Skeletal muscle satellite cell (primary cell): ENCODE results near the gene SORT1. TPM values are rescaled to one million over a fixed set of nuclear protein-coding genes. Genes with fewer than 3 reads are reported as not detected.
A peak's percentile ranks its signal among the peaks of the same experiment; 100 is the strongest.
"Not testable (repeated sequence)": the region's sequence is repeated elsewhere in the genome, so short reads cannot be mapped to it uniquely, and the experiment has no call there.

Experiments used
- H3K27me3 ChIP-seq: 2 replicates; pipeline ENCODE4 v1.7.0; 2013; ENCODE audit warnings: low read length; ENCODE audit not compliant: control insufficient read depth, insufficient read depth
- H3K36me3 ChIP-seq: 2 replicates; pipeline ENCODE4 v1.7.0; 2013; ENCODE audit warnings: mild to moderate bottlenecking, control low read depth, low read length; ENCODE audit not compliant: insufficient read depth
- H3K4me1 ChIP-seq: 2 replicates; pipeline ENCODE4 v1.7.0; 2013; ENCODE audit warnings: low read length; ENCODE audit not compliant: control insufficient read depth, insufficient read depth
- H3K4me2 ChIP-seq: 2 replicates; pipeline ENCODE4 v1.7.0; 2013; ENCODE audit warnings: mild to moderate bottlenecking, low read length
- H3K4me3 ChIP-seq: 2 replicates; pipeline ENCODE4 v1.7.0; 2013; ENCODE audit warnings: low read length
- H3K9ac ChIP-seq: 2 replicates; pipeline ENCODE4 v1.7.0; 2013; ENCODE audit warnings: mild to moderate bottlenecking, low read depth, low read length, moderate library complexity
- H3K9me3 ChIP-seq: replicated peaks from 2 replicates; pipeline ENCODE4 v1.7.0; 2013; ENCODE audit warnings: mild to moderate bottlenecking, control low read depth, low read length
- total RNA-seq: library from RNA; depleted of rRNA; stranded (reverse); fragments of >200 nt; gene quantifications from 2 replicates; pipeline ENCODE4 v1.2.3, GENCODE V29; 2012; rRNA removed

SORT1 gene
- total RNA-seq: 1.0 and 13.1 TPM in 2 replicates

GRCh38 chr1:109397581-109398342 lies at the start of gene SORT1:
TSS of gene SORT1 (minus strand) at chr1:109397918. CDS start at chr1:109397892, 26 bp downstream.
- H3K36me3 ChIP-seq: peaks cover 19% of the 10 kb centered on the region
- H3K9me3 ChIP-seq: no peaks in the 10 kb centered on the region
- peak within 1 kb of the TSS; percentile 81 for H3K4me3 ChIP-seq
- peak within 1 kb of the TSS; percentile 80 for H3K9ac ChIP-seq
- peak within 1 kb of the TSS; percentile 96 for H3K4me2 ChIP-seq
- H3K27me3 ChIP-seq: no peaks in the 10 kb centered on the region
- H3K4me1 ChIP-seq: peaks cover 51% of the 10 kb centered on the region

GRCh38 chr1:109445949-109446695 lies 48.4 kb upstream of the SORT1 start:
- Histone ChIP-seq H3K9ac (peak overlapping the region; percentile 38), H3K27me3 (peaks cover 30% of the 10 kb centered on the region), H3K4me2 (peak overlapping the region; percentile 34), H3K4me3 (peak overlapping the region; percentile 30)
- not testable (repeated sequence) for H3K36me3 ChIP-seq, H3K4me1 ChIP-seq, H3K9me3 ChIP-seq

DNA sequence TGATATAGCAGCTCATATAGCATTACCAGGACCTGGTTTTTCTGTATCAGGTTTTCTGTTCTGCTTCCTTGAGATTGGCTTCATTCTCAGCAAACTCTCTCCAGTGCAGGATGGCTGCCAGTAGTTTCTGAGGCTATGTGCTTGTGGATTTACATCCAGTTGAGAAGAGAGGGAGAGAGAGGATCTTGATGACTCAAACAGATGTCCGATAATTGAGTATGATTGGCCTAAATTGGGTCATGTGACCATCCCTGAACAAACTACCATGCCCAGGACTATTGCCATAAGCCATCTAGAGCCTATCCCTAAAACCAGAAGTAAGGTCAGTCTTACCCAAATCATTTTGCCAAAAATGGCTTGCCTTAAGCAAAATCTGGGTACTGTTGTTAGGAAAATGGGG lies 46.6 kb upstream of the SORT1 start:
- Histone ChIP-seq H3K9me3 (peaks cover 2% of the 10 kb centered on the region), H3K4me1 (peaks cover 21% of the 10 kb centered on the region), H3K27me3 (peaks cover 18% of the 10 kb centered on the region), H3K4me2 (no peak overlapping the region), H3K4me3 (no peak overlapping the region), H3K9ac (no peak overlapping the region), H3K36me3 (no peaks in the 10 kb centered on the region)

DNA sequence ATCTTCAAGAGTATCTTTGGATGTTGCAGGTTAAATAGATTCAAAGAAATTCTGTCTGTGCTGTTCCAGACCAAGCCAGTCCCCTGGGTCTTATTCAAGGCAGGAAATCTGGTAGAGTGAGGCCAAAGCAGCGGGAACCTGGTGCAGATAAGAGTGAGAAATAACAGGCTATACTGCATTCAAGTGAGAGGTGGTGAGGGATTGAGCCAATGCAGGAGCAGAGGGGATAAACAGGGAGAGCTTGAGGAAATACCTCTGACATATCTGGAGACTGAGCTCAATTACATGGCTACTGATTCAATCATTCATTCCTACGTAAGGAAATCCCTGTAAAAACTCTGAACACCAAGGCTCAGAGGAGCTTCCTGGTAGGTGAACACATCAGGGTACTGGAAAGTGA lies 45.8 kb upstream of the SORT1 start:
- Histone ChIP-seq H3K4me3 (no peak overlapping the region), H3K9ac (no peak overlapping the region), H3K36me3 (no peaks in the 10 kb centered on the region), H3K27me3 (peaks cover 16% of the 10 kb centered on the region), H3K9me3 (peaks cover 2% of the 10 kb centered on the region), H3K4me2 (no peak overlapping the region), H3K4me1 (peaks cover 28% of the 10 kb centered on the region)

- Histone ChIP-seq H3K9ac (peak overlapping the region; percentile 7), H3K4me1 (peaks cover 32% of the 10 kb centered on the region), H3K27me3 (peaks cover 15% of the 10 kb centered on the region), H3K4me3 (no peak overlapping the region), H3K9me3 (peaks cover 2% of the 10 kb centered on the region), H3K36me3 (no peaks in the 10 kb centered on the region), H3K4me2 (peak overlapping the region; percentile 44)
Measured at GRCh38 chr1:109441069-109441468, 43.4 kb upstream of the SORT1 start.

DNA sequence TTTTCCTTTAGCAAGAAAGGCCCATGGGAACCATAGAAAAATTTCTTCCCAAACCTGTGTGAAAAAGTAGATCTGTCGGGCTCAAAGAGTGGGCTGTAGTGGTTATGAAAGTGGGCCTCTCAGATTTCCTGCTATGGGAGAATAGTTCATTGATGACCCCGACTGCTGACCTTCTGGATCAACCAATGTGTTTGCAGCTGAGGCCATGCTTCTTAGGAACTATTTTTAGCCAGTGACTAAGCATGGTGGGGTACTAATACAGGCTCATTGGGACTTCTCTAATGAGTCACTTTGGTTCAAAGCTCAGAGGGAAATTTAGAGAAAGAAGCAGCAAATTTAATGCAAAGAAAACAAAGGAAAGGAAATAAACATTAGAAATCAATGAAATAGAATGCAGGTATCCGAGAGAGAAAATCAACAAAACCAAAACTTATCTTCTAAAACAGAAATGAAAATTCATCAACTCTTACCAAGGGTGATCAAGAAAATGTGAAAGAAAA lies 41.1 kb upstream of the SORT1 start:
- Histone ChIP-seq H3K9ac (peak overlapping the region; percentile 45), H3K4me3 (peak overlapping the region; percentile 33), H3K27me3 (no peaks in the 10 kb centered on the region), H3K9me3 (peaks cover 2% of the 10 kb centered on the region), H3K4me2 (peak overlapping the region; percentile 58), H3K36me3 (no peaks in the 10 kb centered on the region), H3K4me1 (peaks cover 32% of the 10 kb centered on the region)

GRCh38 chr1:109434484-109434883 lies 36.8 kb upstream of the SORT1 start:
- Histone ChIP-seq H3K36me3 (no peaks in the 10 kb centered on the region), H3K27me3 (no peaks in the 10 kb centered on the region), H3K9me3 (no peaks in the 10 kb centered on the region), H3K4me2 (no peak overlapping the region), H3K4me3 (no peak overlapping the region), H3K9ac (no peak overlapping the region), H3K4me1 (peaks cover 12% of the 10 kb centered on the region)

- peaks cover 3% of the 10 kb centered on the region for H3K4me1 ChIP-seq
- H3K4me3 ChIP-seq: no peak overlapping the region
- H3K9ac ChIP-seq: no peak overlapping the region
- H3K36me3 ChIP-seq: no peaks in the 10 kb centered on the region
- H3K4me2 ChIP-seq: no peak overlapping the region
- no peaks in the 10 kb centered on the region for H3K9me3 ChIP-seq
- no peaks in the 10 kb centered on the region for H3K27me3 ChIP-seq
Measured at GRCh38 chr1:109433322-109433721, 35.6 kb upstream of the SORT1 start.

DNA sequence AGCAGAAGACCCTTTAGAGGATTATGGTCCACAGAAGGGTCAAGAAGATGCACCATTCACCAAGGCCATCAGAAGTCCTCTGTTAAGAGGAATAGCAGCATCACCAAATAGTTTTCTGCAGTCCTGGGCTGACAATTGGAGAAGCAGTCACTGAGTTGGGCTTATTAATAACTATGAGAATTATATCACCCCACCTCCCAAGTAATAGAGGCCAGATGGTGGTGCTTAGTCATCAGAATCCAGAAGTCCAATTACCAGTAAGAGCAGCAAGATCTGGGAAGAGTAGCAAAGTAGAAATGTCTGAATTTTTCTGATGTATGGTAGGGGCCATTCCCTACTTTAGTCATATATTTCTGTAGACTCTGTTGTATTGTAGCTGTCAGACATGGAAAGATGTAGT lies 34.6 kb upstream of the SORT1 start:
- no peaks in the 10 kb centered on the region for H3K9me3 ChIP-seq
- H3K4me1 ChIP-seq: peaks cover 4% of the 10 kb centered on the region
- no peaks in the 10 kb centered on the region for H3K36me3 ChIP-seq
- no peak overlapping the region for H3K4me3 ChIP-seq
- H3K9ac ChIP-seq: no peak overlapping the region
- no peaks in the 10 kb centered on the region for H3K27me3 ChIP-seq
- no peak overlapping the region for H3K4me2 ChIP-seq

DNA sequence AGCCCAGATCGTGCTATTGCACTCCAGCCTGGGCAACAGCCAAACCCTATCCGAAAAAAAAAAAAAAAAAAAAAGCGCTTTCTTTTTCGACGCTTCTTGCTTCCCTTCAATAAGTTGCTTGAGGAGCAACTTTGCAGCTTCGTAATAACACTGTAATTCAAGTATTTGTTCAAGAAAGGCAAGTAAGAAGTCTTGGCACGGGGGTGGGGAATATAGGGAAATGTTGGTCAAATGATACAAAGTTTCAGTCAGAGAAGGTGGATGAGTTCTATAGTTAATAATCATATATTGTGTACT lies 29.4 kb upstream of the SORT1 start:
- Histone ChIP-seq H3K4me2 (peak overlapping the region; percentile 87), H3K36me3 (peaks cover under 1% of the 10 kb centered on the region), H3K4me1 (peaks cover 18% of the 10 kb centered on the region), H3K9me3 (no peaks in the 10 kb centered on the region), H3K27me3 (no peaks in the 10 kb centered on the region), H3K4me3 (peak overlapping the region; percentile 80), H3K9ac (peak overlapping the region; percentile 84)

- Histone ChIP-seq H3K4me3 (peak within 1 kb of the TSS; percentile 80), H3K36me3 (peaks cover 4% of the 10 kb centered on the region), H3K27me3 (no peaks in the 10 kb centered on the region), H3K9me3 (no peaks in the 10 kb centered on the region), H3K4me2 (peak within 1 kb of the TSS; percentile 87), H3K4me1 (peaks cover 18% of the 10 kb centered on the region), H3K9ac (peak within 1 kb of the TSS; percentile 85)
Measured at GRCh38 chr1:109426281-109427170, 28.8 kb upstream of the SORT1 start, which contains the start of gene PSMA5. TSS of gene PSMA5 (minus strand) at chr1:109426448. CDS start at chr1:109426330, 118 bp downstream.
